Measurements from ENCODE around the gene CDH18. TPM values are rescaled to one million over a fixed set of nuclear protein-coding genes. Genes with fewer than 3 reads are reported as not detected.

CDH18 gene
- total and polyA plus RNA-seq, 2 of the 13 experiments (the other 11 are each of a cell fraction or from before 2014, with no cell fraction given) = not detected

- TF ChIP-seq TCF7L2 (IDR thresholded peaks at IDR 0.05; ENCODE audit: low read depth, low read length) = no peak
Measured at GRCh38 chr5:19638461-19638860, 349.5 kb downstream of the CDH18 start (continued).

GRCh38 chr5:19630876-19631275 lies 357.1 kb downstream of the CDH18 start:
- H3K4me1 ChIP-seq (ENCODE audit: insufficient read depth, low read length) = no peaks in the 10 kb centered on the region
- no peaks in the 10 kb centered on the region for H3K36me3 ChIP-seq (replicated peaks in 1 of 2; ENCODE audit: control insufficient read depth in 1 of 2, insufficient read depth in 2 of 2, low read length in 2 of 2)
- intact Hi-C loops (cut with micrococcal nuclease; ENCODE audit: unreplicated experiment) (no loop called here), in situ Hi-C loops (cut with HindIII; ENCODE audit: extremely low pct_ligation_motif_present, low pct_unique_long_range_greater_than_20kb) (no loop called here)
- H2AFZ ChIP-seq (ENCODE audit: low read length) = no peak overlapping the region
- 3% methylated on average over 2 of the region's 2 CpGs for WGBS (ENCODE audit: low lambda C conversion rate)
- BruUV-seq (replicated peaks) = no TSS peak
- no peaks in the 10 kb centered on the region for H4K20me1 ChIP-seq (ENCODE audit: insufficient read depth, low read length)
- no peak for ATAC-seq
- H3K27ac ChIP-seq (ENCODE audit: extremely low read length, insufficient read depth, low read length) = no peak overlapping the region
- H3K79me2 ChIP-seq (ENCODE audit: insufficient read depth, low read length) = no peaks in the 10 kb centered on the region
- ChIA-PET CTCF (ENCODE audit: low intra/inter-chr PET ratio, low total read pairs) (no interaction called here), POLR2A (no interaction called here)
- H3K4me2 ChIP-seq (ENCODE audit: low read depth, low read length) = no peak overlapping the region
- no peaks in the 10 kb centered on the region; a peak in 1 of 5 replicates for H3K27me3 ChIP-seq (ENCODE audit: control insufficient read depth in 1 of 2, insufficient read depth in 2 of 2, low read length in 2 of 2)
- peaks cover under 1% of the 10 kb centered on the region; the same call in 1 of the 2 replicates for H3K9me3 ChIP-seq (ENCODE audit: low read length)
- no peak for DNase-seq (ENCODE audit: low spot score)
- FAIRE-seq = no peak
- H3K9ac ChIP-seq (ENCODE audit: insufficient read depth, low read depth, low read length) = no peak overlapping the region
- no peak overlapping the region for H3K4me3 ChIP-seq (replicated peaks in 1 of 3; ENCODE audit: insufficient read depth in 1 of 3, low read depth in 2 of 3, low read length in 3 of 3)
- no peak for TF ChIP-seq ZNF326 (CRISPR knock-in tag; IDR thresholded peaks at IDR 0.05; ENCODE audit: borderline replicate concordance)
- TF ChIP-seq, protein P1, sequence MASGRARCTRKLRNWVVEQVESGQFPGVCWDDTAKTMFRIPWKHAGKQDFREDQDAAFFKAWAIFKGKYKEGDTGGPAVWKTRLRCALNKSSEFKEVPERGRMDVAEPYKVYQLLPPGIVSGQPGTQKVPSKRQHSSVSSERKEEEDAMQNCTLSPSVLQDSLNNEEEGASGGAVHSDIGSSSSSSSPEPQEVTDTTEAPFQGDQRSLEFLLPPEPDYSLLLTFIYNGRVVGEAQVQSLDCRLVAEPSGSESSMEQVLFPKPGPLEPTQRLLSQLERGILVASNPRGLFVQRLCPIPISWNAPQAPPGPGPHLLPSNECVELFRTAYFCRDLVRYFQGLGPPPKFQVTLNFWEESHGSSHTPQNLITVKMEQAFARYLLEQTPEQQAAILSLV (CRISPR knock-in tag; IDR thresholded peaks at IDR 0.05; ENCODE audit: borderline replicate concordance) = no peak
- TF ChIP-seq, protein P2, sequence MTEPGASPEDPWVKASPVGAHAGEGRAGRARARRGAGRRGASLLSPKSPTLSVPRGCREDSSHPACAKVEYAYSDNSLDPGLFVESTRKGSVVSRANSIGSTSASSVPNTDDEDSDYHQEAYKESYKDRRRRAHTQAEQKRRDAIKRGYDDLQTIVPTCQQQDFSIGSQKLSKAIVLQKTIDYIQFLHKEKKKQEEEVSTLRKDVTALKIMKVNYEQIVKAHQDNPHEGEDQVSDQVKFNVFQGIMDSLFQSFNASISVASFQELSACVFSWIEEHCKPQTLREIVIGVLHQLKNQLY (CRISPR knock-in tag; IDR thresholded peaks at IDR 0.05) = no peak
- no peak for TF ChIP-seq ZNF546 (CRISPR knock-in tag; conservative IDR thresholded peaks at IDR 0.05)
- TF ChIP-seq PTBP1 (IDR thresholded peaks at IDR 0.05; ENCODE audit: low read depth, low read length, poor library complexity, severe bottlenecking) = no peak
- TF ChIP-seq U2AF1 (optimal IDR thresholded peaks at IDR 0.05; ENCODE audit: low read depth, low read length) = no peak
- no peak for TF ChIP-seq ZNF317 (CRISPR knock-in tag; IDR thresholded peaks at IDR 0.05)
- TF ChIP-seq KLF16 (CRISPR knock-in tag; IDR thresholded peaks at IDR 0.05) = no peak
- TF ChIP-seq, protein P3, sequence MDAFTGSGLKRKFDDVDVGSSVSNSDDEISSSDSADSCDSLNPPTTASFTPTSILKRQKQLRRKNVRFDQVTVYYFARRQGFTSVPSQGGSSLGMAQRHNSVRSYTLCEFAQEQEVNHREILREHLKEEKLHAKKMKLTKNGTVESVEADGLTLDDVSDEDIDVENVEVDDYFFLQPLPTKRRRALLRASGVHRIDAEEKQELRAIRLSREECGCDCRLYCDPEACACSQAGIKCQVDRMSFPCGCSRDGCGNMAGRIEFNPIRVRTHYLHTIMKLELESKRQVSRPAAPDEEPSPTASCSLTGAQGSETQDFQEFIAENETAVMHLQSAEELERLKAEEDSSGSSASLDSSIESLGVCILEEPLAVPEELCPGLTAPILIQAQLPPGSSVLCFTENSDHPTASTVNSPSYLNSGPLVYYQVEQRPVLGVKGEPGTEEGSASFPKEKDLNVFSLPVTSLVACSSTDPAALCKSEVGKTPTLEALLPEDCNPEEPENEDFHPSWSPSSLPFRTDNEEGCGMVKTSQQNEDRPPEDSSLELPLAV (CRISPR knock-in tag; conservative IDR thresholded peaks at IDR 0.05; ENCODE audit: low read depth) = no peak
- TF ChIP-seq, protein P4, sequence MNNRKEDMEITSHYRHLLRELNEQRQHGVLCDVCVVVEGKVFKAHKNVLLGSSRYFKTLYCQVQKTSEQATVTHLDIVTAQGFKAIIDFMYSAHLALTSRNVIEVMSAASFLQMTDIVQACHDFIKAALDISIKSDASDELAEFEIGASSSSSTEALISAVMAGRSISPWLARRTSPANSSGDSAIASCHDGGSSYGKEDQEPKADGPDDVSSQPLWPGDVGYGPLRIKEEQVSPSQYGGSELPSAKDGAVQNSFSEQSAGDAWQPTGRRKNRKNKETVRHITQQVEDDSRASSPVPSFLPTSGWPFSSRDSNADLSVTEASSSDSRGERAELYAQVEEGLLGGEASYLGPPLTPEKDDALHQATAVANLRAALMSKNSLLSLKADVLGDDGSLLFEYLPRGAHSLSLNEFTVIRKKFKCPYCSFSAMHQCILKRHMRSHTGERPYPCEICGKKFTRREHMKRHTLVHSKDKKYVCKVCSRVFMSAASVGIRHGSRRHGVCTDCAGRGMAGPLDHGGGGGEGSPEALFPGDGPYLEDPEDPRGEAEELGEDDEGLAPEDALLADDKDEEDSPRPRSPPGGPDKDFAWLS (CRISPR knock-in tag; IDR thresholded peaks at IDR 0.05; ENCODE audit: borderline replicate concordance) = no peak
- TF ChIP-seq, protein P5, sequence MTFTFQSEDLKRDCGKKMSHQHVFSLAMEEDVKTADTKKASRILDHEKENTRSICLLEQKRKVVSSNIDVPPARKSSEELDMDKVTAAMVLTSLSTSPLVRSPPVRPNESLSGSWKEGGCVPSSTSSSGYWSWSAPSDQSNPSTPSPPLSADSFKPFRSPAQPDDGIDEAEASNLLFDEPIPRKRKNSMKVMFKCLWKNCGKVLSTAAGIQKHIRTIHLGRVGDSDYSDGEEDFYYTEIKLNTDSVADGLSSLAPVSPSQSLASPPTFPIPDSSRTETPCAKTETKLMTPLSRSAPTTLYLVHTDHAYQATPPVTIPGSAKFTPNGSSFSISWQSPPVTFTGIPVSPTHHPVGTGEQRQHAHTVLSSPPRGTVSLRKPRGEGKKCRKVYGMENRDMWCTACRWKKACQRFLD (CRISPR knock-in tag; IDR thresholded peaks at IDR 0.05; ENCODE audit: borderline replicate concordance) = no peak
- no peak for TF ChIP-seq SMAD1 (CRISPR knock-in tag; IDR thresholded peaks at IDR 0.05; ENCODE audit: borderline replicate concordance, low read depth)
- TF ChIP-seq, protein P6, sequence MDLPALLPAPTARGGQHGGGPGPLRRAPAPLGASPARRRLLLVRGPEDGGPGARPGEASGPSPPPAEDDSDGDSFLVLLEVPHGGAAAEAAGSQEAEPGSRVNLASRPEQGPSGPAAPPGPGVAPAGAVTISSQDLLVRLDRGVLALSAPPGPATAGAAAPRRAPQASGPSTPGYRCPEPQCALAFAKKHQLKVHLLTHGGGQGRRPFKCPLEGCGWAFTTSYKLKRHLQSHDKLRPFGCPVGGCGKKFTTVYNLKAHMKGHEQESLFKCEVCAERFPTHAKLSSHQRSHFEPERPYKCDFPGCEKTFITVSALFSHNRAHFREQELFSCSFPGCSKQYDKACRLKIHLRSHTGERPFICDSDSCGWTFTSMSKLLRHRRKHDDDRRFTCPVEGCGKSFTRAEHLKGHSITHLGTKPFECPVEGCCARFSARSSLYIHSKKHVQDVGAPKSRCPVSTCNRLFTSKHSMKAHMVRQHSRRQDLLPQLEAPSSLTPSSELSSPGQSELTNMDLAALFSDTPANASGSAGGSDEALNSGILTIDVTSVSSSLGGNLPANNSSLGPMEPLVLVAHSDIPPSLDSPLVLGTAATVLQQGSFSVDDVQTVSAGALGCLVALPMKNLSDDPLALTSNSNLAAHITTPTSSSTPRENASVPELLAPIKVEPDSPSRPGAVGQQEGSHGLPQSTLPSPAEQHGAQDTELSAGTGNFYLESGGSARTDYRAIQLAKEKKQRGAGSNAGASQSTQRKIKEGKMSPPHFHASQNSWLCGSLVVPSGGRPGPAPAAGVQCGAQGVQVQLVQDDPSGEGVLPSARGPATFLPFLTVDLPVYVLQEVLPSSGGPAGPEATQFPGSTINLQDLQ (CRISPR knock-in tag; IDR thresholded peaks at IDR 0.05) = no peak
